ENCODE measurements around the gene C5orf63. TPM values are rescaled to one million over a fixed set of nuclear protein-coding genes. Genes with fewer than 3 reads are reported as not detected.
"Not testable (repeated sequence)": the region's sequence is repeated elsewhere in the genome, so short reads cannot be mapped to it uniquely, and the experiment has no call there.

The C5orf63 gene
- total RNA-seq, 1 donor from 2014 or later: 0.50 TPM

GRCh38 chr5:127056896-127057295 is 16.4 kb downstream of the C5orf63 start:
- DNase-seq (ENCODE audit: low spot score): no peak
- Mint-ChIP-seq H3K9me3 (ENCODE audit: low read depth) (no peaks in the 10 kb centered on the region), H3K27me3 (ENCODE audit: low read depth) (no peaks in the 10 kb centered on the region), H3K27ac (ENCODE audit: unreplicated experiment) (no peak overlapping the region), H3K4me3 (ENCODE audit: unreplicated experiment) (no peak overlapping the region), H3K4me1 (ENCODE audit: low read depth) (no peaks in the 10 kb centered on the region), H3K36me3 (ENCODE audit: low read depth) (peaks cover 4% of the 10 kb centered on the region)
- TF ChIP-seq, protein P1, sequence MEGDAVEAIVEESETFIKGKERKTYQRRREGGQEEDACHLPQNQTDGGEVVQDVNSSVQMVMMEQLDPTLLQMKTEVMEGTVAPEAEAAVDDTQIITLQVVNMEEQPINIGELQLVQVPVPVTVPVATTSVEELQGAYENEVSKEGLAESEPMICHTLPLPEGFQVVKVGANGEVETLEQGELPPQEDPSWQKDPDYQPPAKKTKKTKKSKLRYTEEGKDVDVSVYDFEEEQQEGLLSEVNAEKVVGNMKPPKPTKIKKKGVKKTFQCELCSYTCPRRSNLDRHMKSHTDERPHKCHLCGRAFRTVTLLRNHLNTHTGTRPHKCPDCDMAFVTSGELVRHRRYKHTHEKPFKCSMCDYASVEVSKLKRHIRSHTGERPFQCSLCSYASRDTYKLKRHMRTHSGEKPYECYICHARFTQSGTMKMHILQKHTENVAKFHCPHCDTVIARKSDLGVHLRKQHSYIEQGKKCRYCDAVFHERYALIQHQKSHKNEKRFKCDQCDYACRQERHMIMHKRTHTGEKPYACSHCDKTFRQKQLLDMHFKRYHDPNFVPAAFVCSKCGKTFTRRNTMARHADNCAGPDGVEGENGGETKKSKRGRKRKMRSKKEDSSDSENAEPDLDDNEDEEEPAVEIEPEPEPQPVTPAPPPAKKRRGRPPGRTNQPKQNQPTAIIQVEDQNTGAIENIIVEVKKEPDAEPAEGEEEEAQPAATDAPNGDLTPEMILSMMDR (IDR thresholded peaks at IDR 0.05): no peak

- Mint-ChIP-seq H3K36me3 (ENCODE audit: low read depth) (peaks cover 4% of the 10 kb centered on the region), H3K27me3 (ENCODE audit: low read depth) (no peaks in the 10 kb centered on the region), H3K9me3 (ENCODE audit: low read depth) (no peaks in the 10 kb centered on the region), H3K4me3 (ENCODE audit: unreplicated experiment) (no peak overlapping the region), H3K27ac (ENCODE audit: unreplicated experiment) (no peak overlapping the region), H3K4me1 (ENCODE audit: low read depth) (no peaks in the 10 kb centered on the region)
- TF ChIP-seq, protein P1 (IDR thresholded peaks at IDR 0.05): no peak
- DNase-seq (ENCODE audit: low spot score): no peak
Observed at GRCh38 chr5:127055880-127056653, 17.2 kb downstream of the C5orf63 start.

- DNase-seq (ENCODE audit: low spot score); H3K36me3 Mint-ChIP-seq (ENCODE audit: low read depth); H3K27ac Mint-ChIP-seq (ENCODE audit: unreplicated experiment); H3K27me3 Mint-ChIP-seq (ENCODE audit: low read depth); H3K4me3 Mint-ChIP-seq (ENCODE audit: unreplicated experiment); H3K4me1 Mint-ChIP-seq (ENCODE audit: low read depth); H3K9me3 Mint-ChIP-seq (ENCODE audit: low read depth): not testable (repeated sequence)
Observed at GRCh38 chr5:127053551-127053950, 19.8 kb downstream of the C5orf63 start.

GRCh38 chr5:127053049-127053448 is 20.3 kb downstream of the C5orf63 start:
- TF ChIP-seq, protein P1 (IDR thresholded peaks at IDR 0.05): no peak
- H3K4me1 Mint-ChIP-seq (ENCODE audit: low read depth): no peaks in the 10 kb centered on the region
- no peak for DNase-seq (ENCODE audit: low spot score)
- H3K9me3 Mint-ChIP-seq (ENCODE audit: low read depth): no peaks in the 10 kb centered on the region
- no peak overlapping the region for H3K27ac Mint-ChIP-seq (ENCODE audit: unreplicated experiment)
- peaks cover 4% of the 10 kb centered on the region for H3K36me3 Mint-ChIP-seq (ENCODE audit: low read depth)
- H3K27me3 Mint-ChIP-seq (ENCODE audit: low read depth): no peaks in the 10 kb centered on the region
- no peak overlapping the region for H3K4me3 Mint-ChIP-seq (ENCODE audit: unreplicated experiment)

DNA sequence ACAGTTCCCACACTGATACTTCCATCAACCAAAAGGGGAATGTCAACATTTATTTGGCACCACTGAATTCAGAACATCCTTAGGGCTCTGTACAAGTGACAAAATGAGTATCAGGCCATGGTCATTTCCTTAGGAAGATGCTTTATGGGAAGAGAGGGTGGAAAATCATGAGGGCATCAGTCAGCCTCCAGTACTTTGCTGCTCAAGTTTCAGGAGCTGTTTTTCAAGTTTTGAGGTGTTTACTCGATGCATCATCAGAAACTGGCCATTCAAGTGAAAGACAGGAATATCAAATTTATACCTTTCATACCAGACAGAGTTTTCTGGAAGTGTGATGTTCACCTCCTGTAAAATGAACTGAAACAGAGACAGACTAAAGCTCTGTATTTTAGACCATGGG is 21.7 kb downstream of the C5orf63 start:
- DNase-seq (ENCODE audit: low spot score): no peak
- Mint-ChIP-seq H3K36me3 (ENCODE audit: low read depth) (peaks cover 4% of the 10 kb centered on the region), H3K4me3 (ENCODE audit: unreplicated experiment) (no peak overlapping the region), H3K27ac (ENCODE audit: unreplicated experiment) (no peak overlapping the region), H3K4me1 (ENCODE audit: low read depth) (no peaks in the 10 kb centered on the region), H3K9me3 (ENCODE audit: low read depth) (no peaks in the 10 kb centered on the region), H3K27me3 (ENCODE audit: low read depth) (no peaks in the 10 kb centered on the region)
- TF ChIP-seq, protein P1 (IDR thresholded peaks at IDR 0.05): no peak
